HG02763 (cell line): ENCODE results near the gene CNDP2.
"Not testable (repeated sequence)": the region's sequence is repeated elsewhere in the genome, so short reads cannot be mapped to it uniquely, and the experiment has no call there.

ENCODE experiments used
- ATAC-seq: cut with Tn5 transposase; IDR thresholded peaks from one replicate; pipeline ENCODE4 v1.9.1; 2021; ENCODE audit warnings: mild to moderate bottlenecking, moderate library complexity; ENCODE audit not compliant: unreplicated experiment

CNDP2 gene

GRCh38 chr18:74565164-74565563 lies 69.0 kb downstream of the CNDP2 start:
- not testable (repeated sequence) for ATAC-seq

- ATAC-seq = not testable (repeated sequence)
Measured at GRCh38 chr18:74565993-74566392, 69.8 kb downstream of the CNDP2 start.

GRCh38 chr18:74567822-74568221 lies 71.7 kb downstream of the CNDP2 start:
- ATAC-seq = no peak

- ATAC-seq = no peak
Measured at GRCh38 chr18:74569401-74569800, 73.2 kb downstream of the CNDP2 start.

GRCh38 chr18:74570266-74570665 lies 74.1 kb downstream of the CNDP2 start:
- no peak for ATAC-seq

DNA sequence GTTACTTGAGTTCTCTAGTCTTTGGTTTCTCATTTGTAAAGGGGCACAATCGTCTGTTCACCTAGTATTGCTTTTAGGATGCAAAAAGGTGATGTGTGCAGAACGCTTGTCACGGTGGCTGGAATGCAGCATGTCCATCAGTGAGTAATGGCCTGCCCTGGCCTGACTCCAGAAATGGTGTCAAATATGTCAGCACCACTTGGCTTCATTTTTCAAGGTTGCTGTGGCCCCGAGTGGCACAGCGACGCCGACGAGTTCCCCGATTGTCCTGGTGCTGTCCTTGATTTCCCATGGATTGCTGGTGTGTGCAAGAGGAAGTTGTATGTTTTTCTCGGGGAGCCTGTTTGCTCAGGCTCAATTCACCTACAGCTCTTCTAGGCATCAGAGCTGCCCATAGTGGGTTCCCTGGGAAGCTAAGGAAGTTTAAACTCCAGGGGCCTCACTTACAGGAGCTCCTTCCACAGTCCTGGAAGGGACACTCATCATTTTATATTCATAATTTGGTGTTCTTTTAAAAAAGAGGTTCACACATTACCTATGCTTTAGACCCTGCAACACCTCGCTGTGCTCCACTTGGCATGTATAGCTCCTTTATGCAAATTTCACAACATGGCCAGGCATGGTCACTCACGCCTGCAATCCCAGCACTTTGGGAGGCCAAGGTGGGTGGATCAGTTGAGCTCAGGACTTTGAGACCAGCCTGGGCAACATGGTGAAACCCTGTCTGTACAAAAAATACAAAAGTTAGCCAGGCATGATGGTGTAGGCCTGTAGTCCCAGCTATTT lies 75.9 kb downstream of the CNDP2 start:
- ATAC-seq = no peak

GRCh38 chr18:74573053-74573452 lies 76.9 kb downstream of the CNDP2 start:
- no peak for ATAC-seq
